Endothelial cell of umbilical vein (primary cell): ENCODE results near the gene RHOH. TPM values are rescaled to one million over a fixed set of nuclear protein-coding genes. Genes with fewer than 3 reads are reported as not detected.

ENCODE experiments used
- BruUV-seq: library from RNA; stranded (reverse); fragments of 400-500 nt; replicated peaks from 2 replicates; lab custom pipeline; 2021; lab: Mats Ljungman, UMichigan
- CTCF ChIA-PET: fragments of 300-600, 350-600 bp; sonication (Branson Sonifier 250); formaldehyde crosslinking; loops from one replicate; lab custom pipeline; 2021; ENCODE audit warnings: antibody characterized with exemption, inconsistent platforms; lab: Charles Lee
- POLR2A ChIA-PET: fragments of 300-600, 350-600 bp; sonication (Branson Sonifier 250); formaldehyde crosslinking; loops from one replicate; lab custom pipeline; 2021; ENCODE audit warnings: antibody characterized with exemption, inconsistent platforms; lab: Charles Lee
- DNase-seq: peaks from one replicate; pipeline ENCODE4 v3.0.0-alpha.2; 2011; ENCODE audit warnings: low read depth, low spot score
- FAIRE-seq: peaks from 2 replicates; lab custom pipeline; 2011; peaks lifted over from hg19 to GRCh38; lab: Jason Lieb, UNC
- H2AFZ ChIP-seq: 2 replicates; pipeline ENCODE4 v1.6.0; 2012; ENCODE audit warnings: low read depth, low read length, control low read depth, inconsistent platforms
- H3K27ac ChIP-seq: 2 replicates; pipeline ENCODE4 v1.5.1; 2011; ENCODE audit warnings: low read depth, mild to moderate bottlenecking, control low read depth, low read length, moderate library complexity; ENCODE audit not compliant: insufficient read depth
- H3K27me3 ChIP-seq, 2 experiments: 2 replicates each; pipeline versions ENCODE4 v1.6.0 to v1.6.1; 2011; ENCODE audit warnings: low read length in 2 of 2, mixed read lengths in 1 of 2; ENCODE audit not compliant: control insufficient read depth in 2 of 2, insufficient read depth in 2 of 2
- H3K36me3 ChIP-seq, 2 experiments: 2 replicates in 1 of 2; 3 replicates in 1 of 2; pipeline ENCODE4 v1.5.1; 2011; ENCODE audit warnings: low read length in 2 of 2, mild to moderate bottlenecking in 1 of 2, moderate library complexity in 1 of 2; ENCODE audit not compliant: control insufficient read depth in 2 of 2, insufficient read depth in 2 of 2; ENCODE audit errors: extremely low read depth in 1 of 2
- H3K4me1 ChIP-seq: 3 replicates; pipeline ENCODE4 v1.5.1; 2011; ENCODE audit warnings: mild to moderate bottlenecking, low read length; ENCODE audit not compliant: control insufficient read depth, insufficient read depth; ENCODE audit errors: extremely low read depth
- H3K4me2 ChIP-seq: 2 replicates; pipeline ENCODE4 v1.6.1; 2011; ENCODE audit warnings: low read length, control low read depth, mixed read lengths; ENCODE audit not compliant: insufficient read depth
- H3K4me3 ChIP-seq, 3 experiments: fragments of 200-600 bp in 1 of 3; sonication (generic), shearing (Covaris generic) in 1 of 3; replicated peaks in 1 of 3; 2 replicates each; pipeline ENCODE4 v1.5.1; 2011 to 2016; ENCODE audit warnings: control low read depth in 3 of 3, low read length in 3 of 3, mild to moderate bottlenecking in 2 of 3, inconsistent platforms in 1 of 3, low read depth in 1 of 3, moderate library complexity in 1 of 3; ENCODE audit not compliant: insufficient read depth in 1 of 3
- H3K79me2 ChIP-seq: 2 replicates; pipeline ENCODE4 v1.6.0; 2012; ENCODE audit warnings: low read length, inconsistent platforms; ENCODE audit not compliant: control insufficient read depth, insufficient read depth
- H3K9ac ChIP-seq: replicated peaks from 2 replicates; pipeline ENCODE3; 2011; ENCODE audit warnings: low read length, control low read depth; ENCODE audit not compliant: insufficient read depth; ENCODE audit errors: extremely low read depth
- H3K9me1 ChIP-seq: replicated peaks from 3 replicates; pipeline ENCODE4 v1.6.0; 2011; ENCODE audit warnings: mild to moderate bottlenecking, low read length; ENCODE audit not compliant: control insufficient read depth, insufficient read depth; ENCODE audit errors: extremely low read depth
- H3K9me3 ChIP-seq: replicated peaks from 2 replicates; pipeline ENCODE4 v1.5.1; 2012; ENCODE audit warnings: low read length, inconsistent platforms; ENCODE audit not compliant: control insufficient read depth, insufficient read depth
- H4K20me1 ChIP-seq: replicated peaks from 2 replicates; pipeline ENCODE3; 2011; ENCODE audit warnings: mild to moderate bottlenecking, low read length; ENCODE audit not compliant: control insufficient read depth, insufficient read depth; ENCODE audit errors: extremely low read depth
- CTCF ChIP-seq, 2 donors: IDR thresholded peaks; 1 replicate in 1 of 2; 2 replicates in 1 of 2; pipeline ENCODE4 v1.5.1; 2011; ENCODE audit warnings: low read length in 2 of 2, mild to moderate bottlenecking in 2 of 2, moderate library complexity in 2 of 2, control low read depth in 1 of 2, inconsistent platforms in 1 of 2, low read depth in 1 of 2; ENCODE audit not compliant: insufficient read depth in 1 of 2; ENCODE audit errors: extremely low read depth in 1 of 2
- EZH2 ChIP-seq: IDR thresholded peaks from 2 replicates; pipeline ENCODE4 v1.6.1; 2012; ENCODE audit warnings: borderline replicate concordance, low read depth, mild to moderate bottlenecking, moderate library complexity, low read length, inconsistent platforms; ENCODE audit not compliant: severe bottlenecking
- FOS ChIP-seq: IDR thresholded peaks from 2 replicates; pipeline ENCODE4 v1.6.1; 2011; ENCODE audit warnings: mild to moderate bottlenecking, low read length, moderate library complexity, borderline replicate concordance; ENCODE audit not compliant: insufficient read depth
- GATA2 ChIP-seq: IDR thresholded peaks from 2 replicates; pipeline ENCODE4 v1.7.0; 2011; ENCODE audit warnings: low read depth, mild to moderate bottlenecking, moderate library complexity, mixed read lengths, low read length; ENCODE audit not compliant: insufficient read length, insufficient read depth
- MAX ChIP-seq: IDR thresholded peaks from 2 replicates; pipeline ENCODE4 v1.6.1; 2011; ENCODE audit not compliant: insufficient read depth, insufficient read length
- POLR2A ChIP-seq: IDR thresholded peaks from 2 replicates; pipeline ENCODE4 v1.6.1; 2012; ENCODE audit warnings: low read depth, mild to moderate bottlenecking, control low read depth, low read length
- POLR2AphosphoS5 ChIP-seq: IDR thresholded peaks from 2 replicates; pipeline ENCODE4 v1.6.1; 2012; ENCODE audit warnings: low read depth, mild to moderate bottlenecking, control low read depth, low read length, moderate library complexity; ENCODE audit not compliant: insufficient read depth
- dilution Hi-C: fragments of 300-500 bp; cut with MboI; formaldehyde crosslinking; loops from one replicate; pipeline ENCODE4 v1.15.0; 2019; ENCODE audit warnings: low sequenced_read_pairs; ENCODE audit not compliant: extremely low pct_ligation_motif_present
- intact Hi-C: fragments of 100-400 bp; cut with micrococcal nuclease; formaldehyde crosslinking; loops from one replicate; pipeline ENCODE4 v1.10.0; 2022
- polyA plus RNA-seq, 4 experiments: library from polyadenylated mRNA; depleted of rRNA in 3 of 4; stranded (reverse) in 3 of 4; unstranded in 1 of 4; fragments of >200 nt; gene quantifications; 2 replicates each; pipeline versions ENCODE4 v1.2.1 to v1.2.3, GENCODE V29; 2011 to 2012; ENCODE audit warnings: missing spikeins in 1 of 4
- total RNA-seq: library from RNA; stranded (reverse); gene quantifications from 2 replicates; pipeline ENCODE4 v1.2.3, GENCODE V29; 2021

RHOH gene
- total and polyA plus RNA-seq, 2 donors (not counting 3 experiments of a cell fraction or from before 2014, with no cell fraction given): not detected

GRCh38 chr4:40202474-40202873 lies 5.6 kb downstream of the RHOH start:
- no peak for FAIRE-seq
- CTCF ChIA-PET: no interaction called here

More at GRCh38 chr4:40202474-40202873, 5.6 kb downstream of the RHOH start:
- no peak for TF ChIP-seq EZH2
- TF ChIP-seq FOS: no peak
- no peak for TF ChIP-seq GATA2
- no peak for TF ChIP-seq CTCF (IDR thresholded peaks at IDR 0.05; ENCODE audit: extremely low read depth in 1 of 2, insufficient read depth in 1 of 2, low read depth in 1 of 2, low read length in 2 of 2)
- TF ChIP-seq MAX: no peak
- TF ChIP-seq POLR2AphosphoS5: no peak
- no peak for TF ChIP-seq POLR2A
- Histone ChIP-seq H3K9me3 (no peaks in the 10 kb centered on the region), H3K36me3 (no peaks in the 10 kb centered on the region), H3K9me1 (no peaks in the 10 kb centered on the region), H3K4me2 (no peak overlapping the region), H3K27ac (no peak overlapping the region), H4K20me1 (no peaks in the 10 kb centered on the region), H3K4me3 (no peak overlapping the region), H3K4me1 (no peaks in the 10 kb centered on the region), H3K79me2 (no peaks in the 10 kb centered on the region), H2AFZ (no peak overlapping the region), H3K27me3 (no peaks in the 10 kb centered on the region), H3K9ac (no peak overlapping the region)
- POLR2A ChIA-PET: no interaction called here
- no peak for DNase-seq
- BruUV-seq: no TSS peak
- intact Hi-C loops (no loop called here), dilution Hi-C loops (no loop called here)
